ENCODE data around the gene HSPA9. TPM values are rescaled to one million over a fixed set of nuclear protein-coding genes. Genes with fewer than 3 reads are reported as not detected.

The HSPA9 gene
- polyA plus RNA-seq (270 and 280 TPM in 2 replicates), polyA minus RNA-seq (253 and 263 TPM in 2 replicates)

DNA sequence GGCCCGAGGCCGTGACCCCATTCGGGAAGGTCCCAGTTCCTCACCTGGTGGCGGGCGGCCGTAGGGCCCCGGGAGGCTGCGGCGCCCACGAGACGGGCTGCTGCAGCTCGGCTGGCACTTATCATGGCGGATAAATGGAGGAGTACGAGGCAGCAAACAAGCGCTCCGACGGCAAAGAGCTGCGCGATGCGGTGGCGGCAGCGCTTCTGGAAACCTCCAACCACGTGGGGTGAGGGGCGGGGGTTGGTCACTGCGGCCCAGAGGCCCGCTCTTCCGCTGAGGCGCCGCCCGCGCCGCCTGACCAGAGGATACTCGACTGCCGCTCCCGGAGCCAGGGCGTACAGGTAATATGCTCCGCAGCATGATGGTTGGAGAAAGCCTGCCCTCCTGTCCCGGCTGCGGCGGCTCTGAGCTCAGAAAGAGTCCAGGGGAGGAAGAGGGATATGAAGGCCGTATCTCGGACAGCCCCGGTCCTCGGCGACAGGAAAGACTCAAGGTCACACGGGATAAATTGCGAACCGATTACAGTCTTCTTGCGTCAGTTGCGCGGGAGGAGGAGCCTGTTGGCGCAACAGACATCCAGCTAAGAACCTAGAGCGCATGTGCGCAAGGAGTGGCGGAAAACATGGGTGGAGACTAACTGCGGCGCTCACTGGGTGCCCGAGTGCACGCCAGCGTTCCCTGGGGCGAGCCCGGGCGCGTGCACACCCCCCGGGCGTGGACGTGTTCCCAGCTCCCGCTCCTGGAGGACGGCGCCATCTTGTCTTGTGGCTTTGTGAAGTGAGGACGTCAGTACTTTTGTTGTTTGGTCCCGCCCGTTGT is at the start of gene HSPA9:
Gene HSPA9, minus strand, starts transcription at position 208 of the 822 bp plus-strand sequence. Its CDS starts 83 bp downstream, at position 125.
- H2AFZ ChIP-seq (ENCODE audit: low read depth, low read length): peak within 1 kb of the TSS; percentile 71

DNA sequence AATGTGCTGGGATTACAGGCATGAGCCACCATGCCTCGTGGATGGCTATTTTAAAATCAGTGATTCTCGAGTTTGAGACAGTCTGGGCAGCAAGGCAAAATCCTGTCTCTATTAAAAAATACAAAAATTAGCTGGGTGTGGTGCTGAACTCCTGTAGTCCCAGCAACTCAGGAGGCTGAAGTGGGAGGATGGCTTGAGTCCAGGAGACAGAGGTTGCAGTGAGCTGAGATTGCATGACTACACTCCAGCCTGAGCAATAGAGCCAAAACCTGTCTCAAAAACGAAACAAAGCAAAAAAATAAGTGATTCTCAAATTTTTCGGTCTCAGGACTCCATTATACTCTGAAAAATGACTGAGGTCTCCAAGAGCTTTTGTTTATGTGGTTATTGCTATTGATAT is 47.9 kb upstream of the HSPA9 start:
- H2AFZ ChIP-seq (ENCODE audit: low read depth, low read length): no peak overlapping the region
- no peak for TF ChIP-seq TAF1 (IDR thresholded peaks at IDR 0.05; ENCODE audit: low read depth)
- TF ChIP-seq EP300 (conservative IDR thresholded peaks at IDR 0.05; ENCODE audit: poor library complexity, severe bottlenecking): no peak
- TF ChIP-seq RAD21 (conservative IDR thresholded peaks at IDR 0.05): no peak
- TF ChIP-seq MXI1 (conservative IDR thresholded peaks at IDR 0.05; ENCODE audit: poor library complexity, severe bottlenecking): no peak
- no peak for TF ChIP-seq SMC3 (conservative IDR thresholded peaks at IDR 0.05; ENCODE audit: poor library complexity)
- TF ChIP-seq, protein P1, sequence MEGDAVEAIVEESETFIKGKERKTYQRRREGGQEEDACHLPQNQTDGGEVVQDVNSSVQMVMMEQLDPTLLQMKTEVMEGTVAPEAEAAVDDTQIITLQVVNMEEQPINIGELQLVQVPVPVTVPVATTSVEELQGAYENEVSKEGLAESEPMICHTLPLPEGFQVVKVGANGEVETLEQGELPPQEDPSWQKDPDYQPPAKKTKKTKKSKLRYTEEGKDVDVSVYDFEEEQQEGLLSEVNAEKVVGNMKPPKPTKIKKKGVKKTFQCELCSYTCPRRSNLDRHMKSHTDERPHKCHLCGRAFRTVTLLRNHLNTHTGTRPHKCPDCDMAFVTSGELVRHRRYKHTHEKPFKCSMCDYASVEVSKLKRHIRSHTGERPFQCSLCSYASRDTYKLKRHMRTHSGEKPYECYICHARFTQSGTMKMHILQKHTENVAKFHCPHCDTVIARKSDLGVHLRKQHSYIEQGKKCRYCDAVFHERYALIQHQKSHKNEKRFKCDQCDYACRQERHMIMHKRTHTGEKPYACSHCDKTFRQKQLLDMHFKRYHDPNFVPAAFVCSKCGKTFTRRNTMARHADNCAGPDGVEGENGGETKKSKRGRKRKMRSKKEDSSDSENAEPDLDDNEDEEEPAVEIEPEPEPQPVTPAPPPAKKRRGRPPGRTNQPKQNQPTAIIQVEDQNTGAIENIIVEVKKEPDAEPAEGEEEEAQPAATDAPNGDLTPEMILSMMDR (IDR thresholded peaks at IDR 0.05; ENCODE audit: poor library complexity, severe bottlenecking): no peak

More for the DNA sequence above, at the start of gene HSPA9:
- Histone ChIP-seq H3K4me2 (ENCODE audit: low read length) (peak within 1 kb of the TSS; percentile 75), H3K9me2 (ENCODE audit: insufficient read depth, low read length) (no peaks in the 10 kb centered on the region), H3K27me3 (ENCODE audit: insufficient read depth, low read depth, low read length) (no peaks in the 10 kb centered on the region), H3K9ac (ENCODE audit: low read length) (peak within 1 kb of the TSS; percentile 96), H3K36me3 (ENCODE audit: insufficient read depth, low read length) (no peaks in the 10 kb centered on the region), H4K20me1 (ENCODE audit: insufficient read depth) (no peaks in the 10 kb centered on the region), H3K27ac (ENCODE audit: low read length) (peak within 1 kb of the TSS; percentile 99), H3K79me2 (replicated peaks; ENCODE audit: insufficient read depth, low read length) (peaks cover 18% of the 10 kb centered on the region), H3K9me3 (ENCODE audit: low read length) (no peaks in the 10 kb centered on the region), H3F3A (ENCODE audit: insufficient read depth, low read length, poor library complexity, severe bottlenecking) (no peaks in the 10 kb centered on the region), H3K4me3 (ENCODE audit: low read length) (peak within 1 kb of the TSS; percentile 94)
- TF ChIP-seq SMC3 (conservative IDR thresholded peaks at IDR 0.05; ENCODE audit: poor library complexity): peak; percentile 65
- no peak for TF ChIP-seq EZH2 (IDR thresholded peaks at IDR 0.05; ENCODE audit: borderline replicate concordance, insufficient read depth, low read length, poor library complexity, severe bottlenecking)
- TF ChIP-seq MXI1 (conservative IDR thresholded peaks at IDR 0.05; ENCODE audit: poor library complexity, severe bottlenecking): peak; percentile 97
- TF ChIP-seq TAF1 (IDR thresholded peaks at IDR 0.05; ENCODE audit: low read depth): peak; percentile 95
- peak; percentile 97 for TF ChIP-seq POLR2AphosphoS5 (IDR thresholded peaks at IDR 0.05)
- TF ChIP-seq EP300 (conservative IDR thresholded peaks at IDR 0.05; ENCODE audit: poor library complexity, severe bottlenecking): peak; percentile 86
- TF ChIP-seq, protein P1 (IDR thresholded peaks at IDR 0.05; ENCODE audit: poor library complexity, severe bottlenecking): no peak
- peak; percentile 61 for TF ChIP-seq RAD21 (conservative IDR thresholded peaks at IDR 0.05)
- TF ChIP-seq, protein P2, sequence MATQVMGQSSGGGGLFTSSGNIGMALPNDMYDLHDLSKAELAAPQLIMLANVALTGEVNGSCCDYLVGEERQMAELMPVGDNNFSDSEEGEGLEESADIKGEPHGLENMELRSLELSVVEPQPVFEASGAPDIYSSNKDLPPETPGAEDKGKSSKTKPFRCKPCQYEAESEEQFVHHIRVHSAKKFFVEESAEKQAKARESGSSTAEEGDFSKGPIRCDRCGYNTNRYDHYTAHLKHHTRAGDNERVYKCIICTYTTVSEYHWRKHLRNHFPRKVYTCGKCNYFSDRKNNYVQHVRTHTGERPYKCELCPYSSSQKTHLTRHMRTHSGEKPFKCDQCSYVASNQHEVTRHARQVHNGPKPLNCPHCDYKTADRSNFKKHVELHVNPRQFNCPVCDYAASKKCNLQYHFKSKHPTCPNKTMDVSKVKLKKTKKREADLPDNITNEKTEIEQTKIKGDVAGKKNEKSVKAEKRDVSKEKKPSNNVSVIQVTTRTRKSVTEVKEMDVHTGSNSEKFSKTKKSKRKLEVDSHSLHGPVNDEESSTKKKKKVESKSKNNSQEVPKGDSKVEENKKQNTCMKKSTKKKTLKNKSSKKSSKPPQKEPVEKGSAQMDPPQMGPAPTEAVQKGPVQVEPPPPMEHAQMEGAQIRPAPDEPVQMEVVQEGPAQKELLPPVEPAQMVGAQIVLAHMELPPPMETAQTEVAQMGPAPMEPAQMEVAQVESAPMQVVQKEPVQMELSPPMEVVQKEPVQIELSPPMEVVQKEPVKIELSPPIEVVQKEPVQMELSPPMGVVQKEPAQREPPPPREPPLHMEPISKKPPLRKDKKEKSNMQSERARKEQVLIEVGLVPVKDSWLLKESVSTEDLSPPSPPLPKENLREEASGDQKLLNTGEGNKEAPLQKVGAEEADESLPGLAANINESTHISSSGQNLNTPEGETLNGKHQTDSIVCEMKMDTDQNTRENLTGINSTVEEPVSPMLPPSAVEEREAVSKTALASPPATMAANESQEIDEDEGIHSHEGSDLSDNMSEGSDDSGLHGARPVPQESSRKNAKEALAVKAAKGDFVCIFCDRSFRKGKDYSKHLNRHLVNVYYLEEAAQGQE (IDR thresholded peaks at IDR 0.05; ENCODE audit: borderline replicate concordance): peak; percentile 91

More for the DNA sequence above, 47.9 kb upstream of the HSPA9 start:
- H3K27ac ChIP-seq (ENCODE audit: low read length): no peak overlapping the region
- no peak overlapping the region for H3K4me2 ChIP-seq (ENCODE audit: low read length)
- H4K20me1 ChIP-seq (ENCODE audit: insufficient read depth): no peaks in the 10 kb centered on the region
- no peak overlapping the region for H3K9ac ChIP-seq (ENCODE audit: low read length)
- H3K9me2 ChIP-seq (ENCODE audit: insufficient read depth, low read length): no peaks in the 10 kb centered on the region
- H3F3A ChIP-seq (ENCODE audit: insufficient read depth, low read length, poor library complexity, severe bottlenecking): no peaks in the 10 kb centered on the region
- H3K27me3 ChIP-seq (ENCODE audit: insufficient read depth, low read depth, low read length): no peaks in the 10 kb centered on the region
- H3K9me3 ChIP-seq (ENCODE audit: low read length): no peaks in the 10 kb centered on the region
- H3K36me3 ChIP-seq (ENCODE audit: insufficient read depth, low read length): no peaks in the 10 kb centered on the region
- H3K4me3 ChIP-seq (ENCODE audit: low read length): no peak overlapping the region
- no peaks in the 10 kb centered on the region for H3K79me2 ChIP-seq (replicated peaks; ENCODE audit: insufficient read depth, low read length)

Data from neural cell (in vitro differentiated cells).